GM21526 (cell line): ENCODE measurements around the gene ARRB1.

Experiments
- ATAC-seq: cut with Tn5 transposase; IDR thresholded peaks from one replicate; pipeline ENCODE4 v1.9.1; 2021; ENCODE audit warnings: moderate library complexity; ENCODE audit not compliant: unreplicated experiment, low FRiP score

Gene ARRB1

DNA sequence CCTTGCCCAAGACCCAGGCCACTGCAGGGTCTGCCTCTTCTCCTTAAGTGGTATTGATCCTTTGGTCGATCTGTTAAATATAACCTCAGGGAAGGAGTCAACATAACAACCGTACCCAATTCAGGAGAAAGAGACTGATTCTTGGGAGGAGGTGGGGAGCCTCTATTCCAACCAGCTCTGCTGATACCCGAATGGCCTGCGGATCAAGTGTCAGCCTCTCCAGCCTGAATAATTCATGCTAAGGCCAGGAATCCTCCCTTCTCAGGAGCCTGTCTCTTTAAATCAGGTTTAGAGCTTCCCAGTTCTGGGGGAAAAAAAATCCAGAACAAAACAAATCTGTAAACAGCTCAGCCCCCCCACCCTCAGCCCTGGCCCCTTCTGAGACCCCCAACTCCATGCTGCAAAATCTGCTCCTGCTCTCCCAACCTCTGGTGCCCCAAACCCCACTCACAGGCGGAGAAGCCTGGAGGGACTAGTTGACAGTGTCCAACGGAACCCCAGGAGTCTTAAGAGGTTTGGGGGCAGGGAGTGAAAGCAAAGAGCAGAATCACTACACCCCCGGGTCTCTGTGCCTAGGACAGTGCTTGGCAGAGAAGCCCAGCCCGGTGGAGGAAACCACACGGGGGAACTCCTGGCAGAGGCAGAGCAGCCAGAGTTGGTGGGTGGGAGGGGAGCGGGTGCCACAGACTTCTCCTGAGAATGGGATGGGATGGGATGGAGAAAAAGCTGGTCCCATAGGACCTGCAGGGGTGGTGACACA lies 111.8 kb downstream of the ARRB1 start:
- ATAC-seq: no peak

DNA sequence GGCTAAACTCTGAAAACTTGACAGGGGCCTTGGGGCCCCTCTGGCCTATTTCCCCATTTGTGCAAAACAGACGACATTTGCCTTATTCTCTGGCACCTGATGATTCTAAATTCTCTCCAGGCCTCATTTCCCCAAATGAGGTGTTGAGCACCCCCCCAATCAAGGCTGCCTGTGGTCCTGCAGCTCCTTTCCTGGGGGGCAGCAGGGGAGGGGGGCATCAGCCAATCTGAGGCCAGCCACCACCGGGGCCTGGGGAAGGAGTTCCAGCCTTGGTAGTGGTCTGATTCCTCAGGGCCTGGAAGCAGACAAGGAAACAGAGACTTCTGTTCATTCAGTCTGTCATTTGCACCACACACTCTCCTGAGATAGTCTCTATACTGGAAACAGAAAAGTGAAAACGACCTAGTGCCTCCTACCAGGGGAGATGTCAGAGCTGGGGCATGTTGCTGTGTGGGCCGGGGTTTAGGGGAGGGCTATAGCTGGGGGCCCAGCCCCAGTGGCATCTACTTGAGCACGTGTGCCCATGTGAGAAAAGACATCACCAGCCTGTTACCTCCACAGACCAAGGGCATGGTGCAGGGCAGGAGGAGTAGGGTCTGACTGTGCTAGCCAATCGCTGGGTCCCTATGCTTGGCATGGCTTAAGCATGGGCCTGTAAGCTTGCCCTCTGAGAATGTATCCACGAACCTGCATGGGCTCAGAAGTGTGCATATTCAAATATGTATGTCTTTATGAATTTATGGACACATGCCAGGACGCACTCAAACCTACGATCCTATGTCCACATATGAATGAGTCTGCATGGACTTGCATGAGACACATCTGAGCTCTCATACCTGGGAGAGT lies 112.6 kb downstream of the ARRB1 start:
- no peak for ATAC-seq

DNA sequence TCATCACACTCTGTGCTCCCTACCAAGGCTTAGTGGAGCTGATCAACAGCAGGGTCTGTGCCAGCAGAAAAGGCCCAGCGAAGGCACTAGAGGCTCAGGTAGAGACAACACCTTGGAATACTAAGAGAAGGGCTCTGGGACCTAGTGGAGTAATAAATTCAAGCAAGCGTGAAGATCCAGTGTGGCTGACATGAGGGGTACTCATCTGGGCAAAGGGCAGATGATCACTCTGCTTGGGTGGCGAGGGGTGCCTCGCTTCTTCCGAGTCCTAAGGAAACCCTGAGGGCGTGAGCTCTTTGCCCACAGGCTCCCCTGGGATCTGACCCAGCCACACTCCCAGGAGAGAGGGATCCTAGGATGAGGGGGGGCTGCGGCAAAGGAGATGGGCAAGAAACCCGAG lies 114.4 kb downstream of the ARRB1 start:
- ATAC-seq: no peak

DNA sequence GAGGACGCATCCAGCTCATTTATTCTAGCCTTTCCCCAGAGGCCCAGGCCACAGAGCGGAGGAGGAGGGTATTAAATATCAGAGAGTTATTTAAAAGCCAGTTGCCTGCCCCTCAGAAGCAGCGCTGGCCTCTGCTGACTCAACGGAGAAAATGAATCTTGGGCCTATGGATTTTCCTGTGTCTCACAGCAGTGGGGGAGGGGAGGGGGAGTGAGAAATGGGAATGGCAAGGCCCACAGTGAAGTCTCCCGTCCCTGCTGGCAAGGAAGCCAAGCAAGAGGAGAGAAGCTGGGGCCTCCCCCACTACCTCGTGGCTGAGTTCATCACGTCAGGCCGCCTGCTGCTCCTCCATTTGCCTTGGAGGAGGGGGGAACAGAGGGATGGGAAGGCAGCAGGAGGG lies 115.4 kb downstream of the ARRB1 start:
- no peak for ATAC-seq

DNA sequence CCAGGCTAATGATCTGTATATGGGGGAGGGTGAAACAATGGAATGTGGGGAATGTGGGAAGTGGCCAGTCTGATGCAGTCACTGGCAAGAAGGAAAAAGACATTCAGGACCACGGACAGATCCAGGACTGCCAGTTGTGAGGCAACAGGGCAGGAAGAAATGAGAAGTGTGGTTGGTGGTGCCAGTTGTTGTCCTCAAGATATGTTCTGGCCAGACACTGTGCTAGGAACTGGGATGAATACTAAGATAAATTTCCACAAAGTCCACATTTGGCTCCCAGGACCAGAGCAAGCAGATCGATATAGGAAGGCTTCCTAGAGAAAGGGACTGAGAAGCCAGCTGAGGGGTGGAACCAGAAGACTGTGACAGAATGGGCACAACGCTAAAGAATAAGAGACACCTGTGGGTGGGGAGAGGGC lies 117.7 kb downstream of the ARRB1 start:
- ATAC-seq: no peak

DNA sequence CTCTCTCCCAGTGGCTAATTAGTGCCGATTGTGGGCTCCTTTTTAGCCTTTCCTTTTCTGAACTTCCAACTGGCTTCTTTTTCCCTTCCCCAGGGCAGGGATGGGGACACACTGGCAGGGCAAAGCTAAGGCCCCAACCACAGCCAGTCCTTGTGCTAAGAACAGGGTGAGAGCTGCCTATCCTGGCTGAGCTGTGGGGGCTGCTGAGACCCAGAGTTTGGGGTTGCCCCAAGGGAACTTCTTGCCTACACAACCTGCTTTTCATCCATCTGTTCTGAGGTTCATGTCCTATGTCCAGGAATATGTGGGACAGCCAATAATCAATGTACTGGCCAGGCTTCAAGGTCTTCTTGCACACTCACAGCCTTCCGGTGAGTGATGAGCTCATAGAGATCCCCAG lies 120.8 kb downstream of the ARRB1 start:
- ATAC-seq: no peak

DNA sequence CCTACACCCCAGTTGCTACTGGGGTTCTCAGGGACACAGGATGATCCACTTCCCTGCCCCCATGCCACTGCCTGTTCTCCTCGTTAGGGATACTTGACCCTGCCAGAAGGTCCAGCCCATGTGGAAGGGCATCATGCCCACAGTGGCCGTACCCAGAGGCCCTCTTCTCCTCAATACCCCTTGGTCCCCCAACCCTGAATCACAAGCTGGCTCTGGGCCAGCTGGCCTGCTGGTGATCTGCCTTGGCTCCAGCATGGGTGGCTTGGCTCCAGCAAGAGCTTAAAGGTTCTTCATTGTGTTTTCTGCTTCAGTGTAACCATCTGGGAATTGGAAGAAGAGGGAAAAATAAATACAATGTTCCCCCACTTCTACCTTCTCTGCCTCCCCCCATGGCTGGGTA lies 122.0 kb downstream of the ARRB1 start:
- ATAC-seq: no peak

DNA sequence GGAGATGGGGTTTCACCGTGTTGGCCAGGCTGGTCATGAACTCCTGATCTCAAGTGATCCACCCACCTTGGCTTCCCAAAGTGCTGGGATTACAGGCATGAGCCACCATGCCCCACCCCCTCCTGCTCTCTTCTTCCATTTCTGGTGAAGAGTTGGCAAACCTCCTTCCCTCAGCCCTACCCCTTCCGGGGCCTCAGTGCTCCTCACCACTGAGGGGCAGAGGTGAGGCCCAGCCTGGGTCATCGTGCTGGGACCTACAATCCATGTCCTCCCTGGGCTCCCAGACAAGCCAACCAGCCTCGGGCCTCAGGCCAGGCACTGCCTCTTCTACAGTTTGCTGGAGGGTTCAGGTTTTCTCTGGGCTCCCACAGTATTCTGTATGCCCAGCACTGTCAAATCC lies 125.7 kb downstream of the ARRB1 start:
- no peak for ATAC-seq

DNA sequence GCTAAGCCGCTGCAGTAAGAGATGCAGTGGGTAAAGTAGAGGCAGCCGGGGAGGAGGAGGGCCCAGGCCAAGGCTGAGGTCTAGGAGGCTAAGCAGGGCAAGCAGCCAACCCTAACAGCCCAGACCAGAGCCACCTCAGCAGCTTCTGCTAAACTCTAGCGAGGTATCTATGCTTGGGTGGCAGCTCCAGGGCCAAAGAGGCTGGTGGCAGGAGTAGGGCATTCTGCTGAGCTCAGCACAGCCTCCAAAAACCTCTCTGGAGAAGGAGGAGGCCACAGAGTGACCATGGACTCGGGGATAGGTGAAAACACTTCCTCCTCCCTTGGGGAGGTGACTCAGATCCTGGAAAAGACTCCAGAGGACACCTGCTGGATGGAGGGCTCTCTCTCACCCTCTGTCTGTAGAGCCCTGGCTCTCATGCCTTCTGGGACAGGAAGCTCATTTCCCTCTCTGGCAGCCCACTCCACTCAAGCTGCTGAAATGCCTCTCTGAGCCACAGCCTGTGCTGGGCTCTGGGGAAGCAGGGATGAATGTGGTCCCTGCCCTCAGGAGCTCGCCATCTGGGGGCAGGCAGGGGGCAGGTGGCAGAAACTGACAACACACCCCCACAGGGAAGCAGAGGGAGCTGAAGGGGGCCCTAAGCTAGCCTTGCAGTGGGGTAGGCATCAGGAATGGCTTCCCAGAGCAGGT lies 127.4 kb downstream of the ARRB1 start:
- ATAC-seq: no peak

DNA sequence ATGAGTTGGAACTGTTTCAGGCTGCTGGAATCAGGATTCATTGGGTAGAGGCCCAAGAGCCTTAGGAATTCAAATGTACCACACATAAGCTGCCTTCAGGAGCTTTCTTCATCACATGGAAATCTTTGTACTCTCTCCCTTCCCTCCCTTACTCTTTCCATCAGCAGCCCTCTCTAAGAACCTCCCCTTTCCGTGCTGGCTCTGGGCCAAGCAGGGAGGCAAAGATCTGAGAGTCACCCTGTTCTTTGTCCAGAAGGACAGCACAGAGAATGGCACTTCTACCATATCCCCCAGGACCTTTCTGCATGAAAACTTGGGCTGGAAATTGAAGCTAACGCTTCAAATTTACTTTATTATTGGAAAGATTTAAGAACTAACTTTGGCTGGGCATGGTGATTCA lies 131.6 kb downstream of the ARRB1 start:
- ATAC-seq: no peak

DNA sequence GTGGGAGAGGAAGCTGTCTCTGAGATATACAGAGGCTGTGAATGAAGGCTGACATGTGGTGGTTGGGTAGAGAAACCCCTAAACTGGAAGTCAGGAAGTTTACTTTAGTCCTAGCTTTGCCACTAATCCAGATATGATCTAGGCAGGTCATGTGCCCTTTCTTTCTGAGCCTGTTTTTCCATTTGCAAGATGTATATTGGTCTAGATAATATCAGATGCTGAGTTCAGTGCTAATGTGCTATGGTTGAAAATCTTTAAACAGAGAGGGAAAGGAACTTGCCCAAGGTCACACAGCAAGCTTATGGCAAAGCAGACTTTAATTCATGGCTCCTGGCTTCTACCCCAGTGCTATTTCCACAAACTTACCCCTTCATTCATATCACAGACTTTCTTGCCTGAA lies 136.6 kb downstream of the ARRB1 start:
- no peak for ATAC-seq

DNA sequence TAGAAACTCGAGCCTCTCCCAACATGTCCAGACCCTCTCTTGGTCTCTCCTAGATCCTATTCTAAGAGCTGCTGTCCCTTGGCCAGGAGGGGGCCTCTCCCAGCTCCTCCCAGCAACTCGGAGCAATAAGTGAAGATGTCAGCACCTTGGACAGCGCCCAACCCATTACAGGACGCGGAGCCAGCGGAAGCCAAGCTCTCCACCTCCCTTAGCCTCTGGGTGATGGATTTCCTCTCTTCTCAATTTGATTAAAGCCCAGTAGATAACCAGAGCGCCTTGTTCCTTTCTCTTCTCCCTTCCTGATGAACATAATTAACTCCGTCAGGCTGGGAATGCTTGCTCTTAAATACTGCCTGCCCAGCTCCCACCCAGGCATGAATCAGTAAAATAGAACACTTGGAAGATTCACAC lies 137.0 kb downstream of the ARRB1 start:
- no peak for ATAC-seq
